ENCODE data around the gene TNC. TPM values are rescaled to one million over a fixed set of nuclear protein-coding genes. Genes with fewer than 3 reads are reported as not detected.

Gene TNC
- total RNA-seq, result 10 to 100 TPM; 35.4 to 92.5 TPM

GRCh38 chr9:115117999-115118878, at the start of gene TNC:
Gene TNC, minus strand, starts transcription at chr9:115118157. Its CDS starts 27,139 bp downstream, at chr9:115091018.
- no peaks in the 10 kb centered on the region for H3K27me3 ChIP-seq (replicated peaks; ENCODE audit: insufficient read depth)
- intact Hi-C loops (cut with DNase I), result no loop called here
- H3K36me3 ChIP-seq, result no peaks in the 10 kb centered on the region
- TF ChIP-seq POLR2AphosphoS5 (IDR thresholded peaks at IDR 0.05) (peak; percentile 31), CTCF (IDR thresholded peaks at IDR 0.05) (no peak), POLR2A (IDR thresholded peaks at IDR 0.05) (peak; percentile 33)
- under 1% methylated on average over 37 of the region's 37 CpGs for WGBS
- no peaks in the 10 kb centered on the region for H3K9me3 ChIP-seq
- no peaks in the 10 kb centered on the region for H3K4me1 ChIP-seq (replicated peaks)
- peak; percentile 38 for DNase-seq (ENCODE audit: low spot score)
- H3K27ac ChIP-seq, result peak within 1 kb of the TSS; percentile 52 to 66
- peak within 1 kb of the TSS; percentile 13 to 33 for H3K4me3 ChIP-seq

- Histone ChIP-seq H3K36me3 (no peaks in the 10 kb centered on the region), H3K4me3 (no peak overlapping the region), H3K9me3 (no peaks in the 10 kb centered on the region), H3K4me1 (replicated peaks) (no peaks in the 10 kb centered on the region), H3K27me3 (replicated peaks; ENCODE audit: insufficient read depth) (no peaks in the 10 kb centered on the region), H3K27ac (no peak overlapping the region)
- TF ChIP-seq POLR2A (IDR thresholded peaks at IDR 0.05) (no peak), CTCF (IDR thresholded peaks at IDR 0.05) (no peak), POLR2AphosphoS5 (IDR thresholded peaks at IDR 0.05) (no peak)
- no peak for DNase-seq (ENCODE audit: low spot score)
- WGBS, result 89% methylated on average over 3 of the region's 3 CpGs
- intact Hi-C loops (cut with DNase I), result no loop called here
These were observed 49.2 kb upstream of the TNC start for GRCh38 chr9:115167175-115167574.

- Histone ChIP-seq H3K36me3 (no peaks in the 10 kb centered on the region), H3K4me1 (replicated peaks) (no peaks in the 10 kb centered on the region), H3K9me3 (no peaks in the 10 kb centered on the region), H3K27ac (no peak overlapping the region), H3K27me3 (replicated peaks; ENCODE audit: insufficient read depth) (no peaks in the 10 kb centered on the region), H3K4me3 (no peak overlapping the region)
- DNase-seq (ENCODE audit: low spot score), result no peak
- intact Hi-C loops (cut with DNase I), result no loop called here
- no peak for TF ChIP-seq POLR2AphosphoS5 (IDR thresholded peaks at IDR 0.05)
- no peak for TF ChIP-seq POLR2A (IDR thresholded peaks at IDR 0.05)
- TF ChIP-seq CTCF (IDR thresholded peaks at IDR 0.05), result no peak
These were observed 47.3 kb upstream of the TNC start for GRCh38 chr9:115165233-115165632.

GRCh38 chr9:115164511-115164974, 46.6 kb upstream of the TNC start:
- Histone ChIP-seq H3K9me3 (no peaks in the 10 kb centered on the region), H3K4me3 (no peak overlapping the region), H3K27ac (no peak overlapping the region), H3K4me1 (replicated peaks) (no peaks in the 10 kb centered on the region), H3K27me3 (replicated peaks; ENCODE audit: insufficient read depth) (no peaks in the 10 kb centered on the region), H3K36me3 (no peaks in the 10 kb centered on the region)
- 20% methylated on average over 3 of the region's 3 CpGs for WGBS
- DNase-seq (ENCODE audit: low spot score), result peak; percentile 55
- intact Hi-C loops (cut with DNase I), result loop anchor here (5.0 kb wide), 1 partner anchor 33 kb away; no protein-coding TSS in a partner anchor
- TF ChIP-seq POLR2AphosphoS5 (IDR thresholded peaks at IDR 0.05) (no peak), POLR2A (IDR thresholded peaks at IDR 0.05) (no peak), CTCF (IDR thresholded peaks at IDR 0.05) (no peak)

Data from prostate gland (tissue), 2 donors.